RWPE1 (cell line): ENCODE results near the gene RBP5.
A peak's percentile ranks its signal among the peaks of the same experiment; 100 is the strongest.

ENCODE experiments used
- CTCF ChIA-PET: fragments of 350-600 bp; sonication (Branson Sonifier 250); formaldehyde crosslinking; extraction: SDS; loops from one replicate; lab custom pipeline; 2021; lab: Yijun Ruan, JAX
- POLR2A ChIA-PET: fragments of 400-600 bp; formaldehyde crosslinking; extraction: SDS; loops from one replicate; lab custom pipeline; 2020; ENCODE audit warnings: antibody characterized with exemption; ENCODE audit not compliant: low non-redundant PET; lab: Yijun Ruan, JAX
- DNase-seq: peaks from one replicate; pipeline ENCODE4 v3.0.0; 2012; ENCODE audit warnings: low spot score
- H3K27ac ChIP-seq: fragments of 450-650 bp; 2 replicates; pipeline ENCODE4 v1.5.1; 2017
- CTCF ChIP-seq: fragments of 450-650 bp; conservative IDR thresholded peaks from 2 replicates; pipeline ENCODE4 v1.5.1; 2017; ENCODE audit warnings: low read depth, mild to moderate bottlenecking

The RBP5 gene

GRCh38 chr12:7136676-7137075 lies 8.0 kb upstream of the RBP5 start:
- CTCF ChIA-PET = no interaction called here
- POLR2A ChIA-PET = no interaction called here
- DNase-seq = no peak
- TF ChIP-seq CTCF = no peak
- no peak overlapping the region for H3K27ac ChIP-seq

- no peak for TF ChIP-seq CTCF
- DNase-seq = no peak
- H3K27ac ChIP-seq = no peak overlapping the region
- ChIA-PET CTCF (interaction anchor here (0.7 to 1.2 kb wide), 2 partner anchors 9 to 27 kb away, joined by 4 read pairs; no protein-coding TSS in a partner anchor), POLR2A (no interaction called here)
Observed at GRCh38 chr12:7136071-7136470, 7.4 kb upstream of the RBP5 start.

- DNase-seq = no peak
- H3K27ac ChIP-seq = no peak overlapping the region
- ChIA-PET POLR2A (no interaction called here), CTCF (no interaction called here)
- TF ChIP-seq CTCF = no peak
Observed at GRCh38 chr12:7134396-7135166, 5.9 kb upstream of the RBP5 start.

GRCh38 chr12:7131502-7131866 lies 2.8 kb upstream of the RBP5 start:
- ChIA-PET POLR2A (no interaction called here), CTCF (interaction anchor here (1.2 kb wide), 1 partner anchor 14 kb away, joined by 3 read pairs; no protein-coding TSS in a partner anchor)
- no peak for TF ChIP-seq CTCF
- no peak overlapping the region for H3K27ac ChIP-seq
- DNase-seq = no peak

- no peak for DNase-seq
- CTCF ChIA-PET = interaction anchor here (0.6 to 1.2 kb wide), 3 partner anchors 15 to 206 kb away, joined by 3 to 5 read pairs (median 3); no protein-coding TSS in a partner anchor
- POLR2A ChIA-PET = no interaction called here
- no peak overlapping the region for H3K27ac ChIP-seq
- no peak for TF ChIP-seq CTCF
Observed at GRCh38 chr12:7130701-7131501, 2.2 kb upstream of the RBP5 start.

GRCh38 chr12:7129872-7130691 lies 1.4 kb upstream of the RBP5 start, which contains the start of gene CLSTN3:
Gene CLSTN3 (plus strand): TSS chr12:7130371. CDS start chr12:7130649, 278 bp downstream.
- ChIA-PET CTCF (interaction anchor here (0.6 to 1.3 kb wide), 4 partner anchors 11 to 1216 kb away, joined by 3 to 4 read pairs (median 3); no protein-coding TSS in a partner anchor), POLR2A (no interaction called here)
- no peak for TF ChIP-seq CTCF
- peak within 1 kb of the TSS; percentile 18; the same call in 1 of the 2 replicates for H3K27ac ChIP-seq
- DNase-seq = peak; percentile 100
